IMR-90 (cell line): ENCODE measurements around the gene PTPMT1. TPM values are rescaled to one million over a fixed set of nuclear protein-coding genes. Genes with fewer than 3 reads are reported as not detected.

ENCODE experiments used
- ATAC-seq: fragments of 200-7000 bp; cut with Tn5 transposase; 2 replicates; pipeline ENCODE4 v1.9.1; 2020; ENCODE audit warnings: low read depth, mild to moderate bottlenecking, moderate library complexity
- BruUV-seq: library from RNA; stranded (reverse); fragments of 400-500 nt; replicated peaks from 2 replicates; lab custom pipeline; 2021; lab: Mats Ljungman, UMichigan
- CTCF ChIA-PET: fragments of 300-600 bp; formaldehyde crosslinking; extraction: SDS; loops from one replicate; lab custom pipeline; 2021; ENCODE audit warnings: antibody characterized with exemption; lab: Yijun Ruan, JAX
- POLR2A ChIA-PET: fragments of 300-600 bp; sonication (Branson Sonifier 250); formaldehyde crosslinking; loops from one replicate; lab custom pipeline; 2022; ENCODE audit warnings: antibody characterized with exemption; ENCODE audit not compliant: unreplicated experiment; lab: Charles Lee
- DNase-seq: peaks from one replicate; pipeline ENCODE4 v3.0.0; 2013
- H2AFZ ChIP-seq: replicated peaks from 2 replicates; pipeline ENCODE3; 2013; ENCODE audit warnings: low read length, mild to moderate bottlenecking; ENCODE audit not compliant: poor library complexity
- H2AK5ac ChIP-seq: 2 replicates; pipeline ENCODE4 v1.6.1; 2013; ENCODE audit warnings: low read depth, low read length, inconsistent platforms
- H2AK9ac ChIP-seq: replicated peaks from 2 replicates; pipeline ENCODE3; 2013; ENCODE audit warnings: mild to moderate bottlenecking, low read depth, low read length, moderate library complexity; ENCODE audit not compliant: poor library complexity
- H2BK120ac ChIP-seq: 2 replicates; pipeline ENCODE4 v1.6.1; 2013; ENCODE audit warnings: low read depth, low read length, inconsistent platforms
- H2BK15ac ChIP-seq: 3 replicates; pipeline ENCODE4 v1.6.1; 2013; ENCODE audit warnings: low read depth, low read length, inconsistent platforms
- H2BK20ac ChIP-seq: 2 replicates; pipeline ENCODE4 v1.6.1; 2013; ENCODE audit warnings: low read depth, mild to moderate bottlenecking, inconsistent platforms, low read length, moderate library complexity
- H2BK5ac ChIP-seq: 2 replicates; pipeline ENCODE4 v1.6.1; 2013; ENCODE audit warnings: mild to moderate bottlenecking, low read depth, low read length, inconsistent platforms; ENCODE audit not compliant: poor library complexity, severe bottlenecking
- H3K14ac ChIP-seq: replicated peaks from 2 replicates; pipeline ENCODE4 v1.6.1; 2013; ENCODE audit warnings: low read depth, low read length, inconsistent platforms
- H3K18ac ChIP-seq: 2 replicates; pipeline ENCODE4 v1.6.1; 2013; ENCODE audit warnings: low read depth, low read length, control low read depth
- H3K23ac ChIP-seq: 2 replicates; pipeline ENCODE4 v1.6.1; 2013; ENCODE audit warnings: low read depth, low read length, inconsistent platforms
- H3K27ac ChIP-seq: 2 replicates; pipeline ENCODE4 v1.5.1; 2013; ENCODE audit warnings: mild to moderate bottlenecking, control low read depth, low read length; ENCODE audit not compliant: insufficient read depth
- H3K27me3 ChIP-seq: 2 replicates; pipeline ENCODE4 v1.6.1; 2013; ENCODE audit warnings: low read length; ENCODE audit not compliant: control insufficient read depth, insufficient read depth
- H3K36me3 ChIP-seq: 2 replicates; pipeline ENCODE4 v1.6.1; 2013; ENCODE audit warnings: low read length, mixed read lengths; ENCODE audit not compliant: control insufficient read depth, insufficient read depth
- H3K4ac ChIP-seq: 2 replicates; pipeline ENCODE4 v1.6.1; 2013; ENCODE audit warnings: low read depth, low read length, inconsistent platforms
- H3K4me1 ChIP-seq: 2 replicates; pipeline ENCODE4 v1.6.1; 2013; ENCODE audit warnings: low read length, mixed read lengths; ENCODE audit not compliant: control insufficient read depth, insufficient read depth
- H3K4me2 ChIP-seq: 2 replicates; pipeline ENCODE4 v1.6.1; 2013; ENCODE audit warnings: low read depth, mild to moderate bottlenecking, control low read depth, low read length, moderate library complexity
- H3K4me3 ChIP-seq: 2 replicates; pipeline ENCODE4 v1.5.1; 2013; ENCODE audit warnings: low read depth, mild to moderate bottlenecking, control low read depth, low read length, moderate library complexity; ENCODE audit not compliant: insufficient read depth
- H3K56ac ChIP-seq: 2 replicates; pipeline ENCODE4 v1.6.1; 2013; ENCODE audit warnings: low read length, inconsistent platforms; ENCODE audit not compliant: insufficient read depth; ENCODE audit errors: extremely low read depth
- H3K79me1 ChIP-seq, 2 experiments: 2 replicates each; pipeline ENCODE4 v1.6.1; 2013; ENCODE audit warnings: low read length in 2 of 2, inconsistent platforms in 1 of 2, low read depth in 1 of 2
- H3K9ac ChIP-seq: 2 replicates; pipeline ENCODE4 v1.6.1; 2013; ENCODE audit warnings: low read depth, low read length, control low read depth
- H3K9me1 ChIP-seq: 2 replicates; pipeline ENCODE4 v1.6.1; 2013; ENCODE audit warnings: low read length, inconsistent platforms; ENCODE audit not compliant: insufficient read depth
- H3K9me3 ChIP-seq: 2 replicates; pipeline ENCODE4 v1.6.1; 2013; ENCODE audit warnings: low read length; ENCODE audit not compliant: control insufficient read depth, insufficient read depth
- H4K20me1 ChIP-seq: 2 replicates; pipeline ENCODE4 v1.6.1; 2013; ENCODE audit warnings: low read length, inconsistent platforms; ENCODE audit not compliant: insufficient read depth
- H4K5ac ChIP-seq: 2 replicates; pipeline ENCODE4 v1.6.1; 2013; ENCODE audit warnings: mild to moderate bottlenecking, low read depth, low read length, control low read depth
- H4K8ac ChIP-seq, 2 experiments: 2 replicates each; pipeline ENCODE4 v1.6.1; 2013; ENCODE audit warnings: low read depth in 2 of 2, low read length in 2 of 2, control low read depth in 1 of 2, inconsistent platforms in 1 of 2
- H4K91ac ChIP-seq: 2 replicates; pipeline ENCODE4 v1.6.1; 2013; ENCODE audit warnings: low read depth, low read length, inconsistent platforms; ENCODE audit not compliant: insufficient read depth
- BHLHE40 ChIP-seq: fragments of 150-350 bp; IDR thresholded peaks from 2 replicates; pipeline ENCODE4 v1.6.1; 2016; ENCODE audit warnings: mild to moderate bottlenecking, low read depth, low read length
- CHD1 ChIP-seq: IDR thresholded peaks from 2 replicates; pipeline ENCODE4 v1.6.1; 2012; ENCODE audit warnings: low read depth, low read length, improper control_type of control experiment
- FOS ChIP-seq: fragments of 150-350 bp; IDR thresholded peaks from 2 replicates; pipeline ENCODE4 v1.6.1; 2016; ENCODE audit warnings: low read depth, low read length
- MXI1 ChIP-seq: IDR thresholded peaks from 2 replicates; pipeline ENCODE4 v1.6.1; 2012; ENCODE audit warnings: low read depth, mild to moderate bottlenecking, low read length, moderate library complexity, borderline replicate concordance
- NFE2L2 ChIP-seq: fragments of 150-350 bp; IDR thresholded peaks from 2 replicates; pipeline ENCODE4 v1.6.1; 2016; ENCODE audit warnings: low read depth, mild to moderate bottlenecking, low read length
- WGBS, 2 experiments: methylation state at CpG; one replicate each; pipeline versions ENCODE4 v1.1.5 to v1.1.7; 2013; ENCODE audit warnings: missing lambda C conversion rate in 2 of 2; ENCODE audit not compliant: insufficient read length in 1 of 2; ENCODE audit errors: extremely low coverage in 2 of 2; 5-methylcytosine and 5-hydroxymethylcytosine counted together
- dilution Hi-C: fragments of 300-500 bp; cut with HindIII; formaldehyde crosslinking; loops from one replicate; pipeline ENCODE4 v1.14.3; 2018; ENCODE audit warnings: low sequenced_read_pairs; ENCODE audit not compliant: unreplicated experiment
- in situ Hi-C: fragments of 300-500 bp; cut with MboI; formaldehyde crosslinking; loops from 3 replicates; pipeline ENCODE4 v1.14.3; 2019; ENCODE audit warnings: low sequenced_read_pairs, inconsistent platforms, mixed read lengths
- intact Hi-C: fragments of 100-400 bp; cut with micrococcal nuclease; formaldehyde crosslinking; loops from 2 replicates; pipeline ENCODE4 v1.10.0; 2022
- polyA plus RNA-seq, 3 experiments: library from polyadenylated mRNA; depleted of rRNA; stranded (reverse); fragments of >200 nt; gene quantifications; 2 replicates each; pipeline ENCODE4 v1.2.3, GENCODE V29; 2012; ENCODE audit warnings: low replicate concordance in 1 of 3
- total RNA-seq: library from RNA; depleted of rRNA; stranded (reverse); fragments of >200 nt; gene quantifications from 2 replicates; pipeline ENCODE4 v1.2.3, GENCODE V29; 2012
- TF ChIP-seq, protein P1 (sequence below): fragments of 150-350 bp; IDR thresholded peaks from 2 replicates; pipeline ENCODE4 v1.6.1; 2017; ENCODE audit warnings: mild to moderate bottlenecking, antibody characterized with exemption, low read length, low read depth

PTPMT1 gene
- total and polyA plus RNA-seq, 2 of the 4 experiments (the other 2 are of a cell fraction) = 51.6 to 55.0 TPM

DNA sequence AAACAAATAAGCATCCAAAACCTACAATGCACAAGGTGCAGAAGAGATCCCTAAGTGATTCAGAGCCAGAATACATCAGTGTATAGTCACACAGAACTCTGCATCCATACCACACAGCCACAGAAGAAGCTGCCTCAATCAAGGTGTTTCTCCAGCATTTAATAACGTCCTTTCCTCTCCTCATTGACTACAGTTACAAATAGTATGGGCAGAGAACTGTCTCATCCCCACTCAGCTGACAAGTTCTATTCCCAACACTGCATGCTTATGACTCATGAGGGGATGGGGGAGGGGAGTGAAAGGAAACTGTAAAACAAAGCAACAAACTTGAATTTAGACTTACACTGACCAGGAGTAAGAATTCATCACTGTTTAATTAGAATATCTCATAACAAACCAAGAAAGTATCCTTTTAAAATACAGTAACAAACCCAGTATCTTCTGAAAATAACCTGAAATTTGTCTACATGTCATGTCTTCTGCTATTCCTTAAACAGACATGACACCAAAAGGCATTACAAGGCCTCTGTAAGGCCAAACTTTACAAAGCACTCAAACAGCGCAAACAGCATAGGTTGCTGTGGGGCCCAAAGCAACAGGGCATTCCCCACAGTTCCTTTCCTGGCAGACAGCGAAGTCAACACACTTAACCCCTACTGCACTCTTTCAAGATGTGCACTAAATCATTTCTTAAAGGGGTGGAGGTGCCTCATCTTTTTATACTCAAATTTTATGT, 41.7 kb upstream of the PTPMT1 start:
- peaks cover 5 to 62% of the 10 kb centered on the region in 2 experiments; a peak in 3 of 4 replicates for H3K79me1 ChIP-seq
- no TSS peak for BruUV-seq
- peaks cover 83% of the 10 kb centered on the region for H4K20me1 ChIP-seq
- no peak overlapping the region; the same call in 1 of the 2 replicates for H3K23ac ChIP-seq
- ATAC-seq = peak; percentile 91
- H3K9me1 ChIP-seq = peaks cover 5% of the 10 kb centered on the region
- H4K5ac ChIP-seq = no peak overlapping the region
- H2AFZ ChIP-seq = no peak overlapping the region
- peak overlapping the region; percentile 5; the same call in 1 of the 2 replicates for H2BK120ac ChIP-seq
- H3K9me3 ChIP-seq = no peaks in the 10 kb centered on the region
- in situ Hi-C loops = no loop called here
- H3K36me3 ChIP-seq = no peaks in the 10 kb centered on the region; the same call in 1 of the 2 replicates
- no peak overlapping the region for H3K56ac ChIP-seq
- peak overlapping the region; percentile 45 for H2AK9ac ChIP-seq
- H3K14ac ChIP-seq = peak overlapping the region; percentile 54; the same call in 1 of the 2 replicates
- ChIA-PET CTCF (interaction anchor here (1.8 to 2.1 kb wide), 2 partner anchors 10 to 14 kb away, joined by 6 read pairs; no protein-coding TSS in a partner anchor), POLR2A (no interaction called here)
- H3K9ac ChIP-seq = no peak overlapping the region
- H2BK15ac ChIP-seq = no peak overlapping the region
- H3K18ac ChIP-seq = peak overlapping the region; percentile 47; the same call in 1 of the 2 replicates
- DNase-seq = peak; percentile 87
- H4K91ac ChIP-seq = no peak overlapping the region
- dilution Hi-C loops = no loop called here
- no peak overlapping the region for H3K4me3 ChIP-seq
- peak overlapping the region; percentile 81 for H2BK5ac ChIP-seq
- no peaks in the 10 kb centered on the region for H3K27me3 ChIP-seq
- H2AK5ac ChIP-seq = peak overlapping the region; percentile 1; the same call in 1 of the 2 replicates
- no peak overlapping the region for H2BK20ac ChIP-seq
- H3K27ac ChIP-seq = peak overlapping the region; percentile 51; the same call in 1 of the 2 replicates
- peak overlapping the region; percentile 23 for H3K4ac ChIP-seq
- TF ChIP-seq, protein P1, sequence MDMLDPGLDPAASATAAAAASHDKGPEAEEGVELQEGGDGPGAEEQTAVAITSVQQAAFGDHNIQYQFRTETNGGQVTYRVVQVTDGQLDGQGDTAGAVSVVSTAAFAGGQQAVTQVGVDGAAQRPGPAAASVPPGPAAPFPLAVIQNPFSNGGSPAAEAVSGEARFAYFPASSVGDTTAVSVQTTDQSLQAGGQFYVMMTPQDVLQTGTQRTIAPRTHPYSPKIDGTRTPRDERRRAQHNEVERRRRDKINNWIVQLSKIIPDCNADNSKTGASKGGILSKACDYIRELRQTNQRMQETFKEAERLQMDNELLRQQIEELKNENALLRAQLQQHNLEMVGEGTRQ = 0 out of 2 replicates have a peak, but pooled peaks have one; percentile 4
- TF ChIP-seq MXI1 (peak; percentile 57; the same call in 1 of the 2 replicates), CHD1 (no peak), BHLHE40 (peak; percentile 76), FOS (peak; percentile 93), NFE2L2 (no peak)
- peak overlapping the region; percentile 91 for H3K4me2 ChIP-seq
- no peak overlapping the region for H4K8ac ChIP-seq
- H3K4me1 ChIP-seq = peaks cover 14% of the 10 kb centered on the region
- intact Hi-C loops = no loop called here
- WGBS, 2 experiments = no CpG with 5 or more reads among the region's 3 CpGs
